ENCODE results near the gene FKBP10.
"Not testable (repeated sequence)": the region's sequence is repeated elsewhere in the genome, so short reads cannot be mapped to it uniquely, and the experiment has no call there.

Gene FKBP10

GRCh38 chr17:41811549-41812380 is 1.0 kb upstream of the FKBP10 start, which contains the start of gene P3H4:
Gene P3H4 (minus strand): TSS chr17:41811949. CDS start chr17:41811915, 34 bp downstream.
- peak in 1 of 2 experiments; percentile 76 for DNase-seq

GRCh38 chr17:41813152-41813680 is 412 bp downstream of the FKBP10 start:
- no peak for DNase-seq

GRCh38 chr17:41813699-41814124 is 908 bp downstream of the FKBP10 start:
- no peak for DNase-seq

- no peak for DNase-seq
Observed at GRCh38 chr17:41814195-41814594, 1.4 kb downstream of the FKBP10 start.

- no peak for DNase-seq
Observed at GRCh38 chr17:41816637-41817320, 4.0 kb downstream of the FKBP10 start.

GRCh38 chr17:41818024-41818423 is 5.2 kb downstream of the FKBP10 start:
- no peak for DNase-seq

GRCh38 chr17:41821776-41822175 is 9.0 kb downstream of the FKBP10 start:
- DNase-seq, result no peak

- no peak for DNase-seq
Observed at GRCh38 chr17:41822216-41823140, 9.7 kb downstream of the FKBP10 start.

GRCh38 chr17:41823141-41823524 is 10.3 kb downstream of the FKBP10 start:
- DNase-seq, result no peak

- no peak for DNase-seq
Observed at GRCh38 chr17:41823580-41823979, 10.8 kb downstream of the FKBP10 start.

GRCh38 chr17:41824086-41824485 is 11.3 kb downstream of the FKBP10 start:
- DNase-seq, result no peak

GRCh38 chr17:41825175-41825845 is 12.5 kb downstream of the FKBP10 start:
- DNase-seq, result no peak

GRCh38 chr17:41829961-41830360 is 17.2 kb downstream of the FKBP10 start:
- not testable (repeated sequence) for DNase-seq

- DNase-seq, result no peak
Observed at GRCh38 chr17:41835214-41835799, 22.5 kb downstream of the FKBP10 start.

GRCh38 chr17:41835800-41836549 is 23.2 kb downstream of the FKBP10 start, which contains the start of gene NT5C3B:
Gene NT5C3B (minus strand): TSS chr17:41836232. CDS start chr17:41836193, 39 bp downstream.
- peak; percentile 25 to 80 for DNase-seq

- DNase-seq, result no peak
Observed at GRCh38 chr17:41836550-41837196, 23.9 kb downstream of the FKBP10 start.

- DNase-seq, result no peak
Observed at GRCh38 chr17:41837761-41838538, 25.1 kb downstream of the FKBP10 start, which contains the start of gene KLHL10. Gene KLHL10 (plus strand): TSS chr17:41837825. CDS start chr17:41837933, 108 bp downstream.

- not testable (repeated sequence) for DNase-seq
Observed at GRCh38 chr17:41839448-41839847, 26.6 kb downstream of the FKBP10 start.

GRCh38 chr17:41840781-41841180 is 28.0 kb downstream of the FKBP10 start:
- not testable (repeated sequence) for DNase-seq
